ENCODE results near the gene PREPL. TPM values are rescaled to one million over a fixed set of nuclear protein-coding genes. Genes with fewer than 3 reads are reported as not detected.

PREPL gene
- total and polyA plus RNA-seq, 9 of the 15 experiments (the other 6 are each of a cell fraction or from before 2014, with no cell fraction given) = 11.6 to 58.9 (median 27.2) TPM

GRCh38 chr2:44354761-44355160 lies 6.5 kb downstream of the PREPL start (continued):
- TF ChIP-seq MBD2 (IDR thresholded peaks at IDR 0.05; ENCODE audit: borderline replicate concordance, low read depth) (no peak), MED1 (CRISPR knock-in tag; IDR thresholded peaks at IDR 0.05; ENCODE audit: borderline replicate concordance) (no peak), KDM1A (IDR thresholded peaks at IDR 0.05) (peak; percentile 59 to 60; a peak in 3 of 4 replicates), ZBTB5 (IDR thresholded peaks at IDR 0.05) (no peak), ZNF696 (CRISPR knock-in tag; conservative IDR thresholded peaks at IDR 0.05) (no peak), HMGN3 (IDR thresholded peaks at IDR 0.05; ENCODE audit: borderline replicate concordance, extremely low read depth, insufficient read length, low read depth, low read length) (no peak), SMARCA4 (IDR thresholded peaks at IDR 0.05) (no peak), TRIM24 (IDR thresholded peaks at IDR 0.05) (no peak), TEAD4 (IDR thresholded peaks at IDR 0.05; ENCODE audit: low read length) (peak; percentile 61), TEAD4 (CRISPR knock-in tag; IDR thresholded peaks at IDR 0.05; ENCODE audit: borderline replicate concordance) (no peak), CUX1 (CRISPR knock-in tag; IDR thresholded peaks at IDR 0.05) (no peak), IRF2 (CRISPR knock-in tag; IDR thresholded peaks at IDR 0.05) (no peak), CBFA2T3 (IDR thresholded peaks at IDR 0.05) (peak; percentile 74), KLF6 (CRISPR knock-in tag; IDR thresholded peaks at IDR 0.05; ENCODE audit: borderline replicate concordance) (no peak), TGIF2 (CRISPR knock-in tag; IDR thresholded peaks at IDR 0.05) (no peak), ADNP (tag; IDR thresholded peaks at IDR 0.05) (peak; percentile 84), RCOR1 (IDR thresholded peaks at IDR 0.05; ENCODE audit: borderline replicate concordance in 1 of 2, low read depth in 2 of 2, low read length in 2 of 2) (peak in 1 of 2 experiments; percentile 5; a peak in 1 of 4 replicates), E2F8 (IDR thresholded peaks at IDR 0.05; ENCODE audit: low read depth, partially characterized antibody) (no peak), ZNF133 (CRISPR knock-in tag; IDR thresholded peaks at IDR 0.05) (no peak), CBFA2T2 (conservative IDR thresholded peaks at IDR 0.05) (peak; percentile 48), ZNF347 (CRISPR knock-in tag; IDR thresholded peaks at IDR 0.05; ENCODE audit: low read depth) (no peak), ARID1B (IDR thresholded peaks at IDR 0.05) (peak; percentile 57; the same call in 1 of the 2 replicates)

All from K562 (cell line).